ENCODE data around the gene MAP4K3.

- TF ChIP-seq SP1 (IDR thresholded peaks at IDR 0.05) (no peak), ARNT (IDR thresholded peaks at IDR 0.05) (no peak), ZNF384 (IDR thresholded peaks at IDR 0.05) (no peak), BHLHE40 (IDR thresholded peaks at IDR 0.05; ENCODE audit: borderline replicate concordance) (no peak), FOXA1 (IDR thresholded peaks at IDR 0.05) (no peak), ELF4 (IDR thresholded peaks at IDR 0.05) (no peak), LEF1 (IDR thresholded peaks at IDR 0.05; ENCODE audit: borderline replicate concordance) (no peak)
Observed at GRCh38 chr2:39223909-39224308, 213.2 kb downstream of the MAP4K3 start.
